H1 (cell line): ENCODE measurements around the gene CENPF. TPM values are rescaled to one million over a fixed set of nuclear protein-coding genes. Genes with fewer than 3 reads are reported as not detected.

Experiments used
- CTCF ChIA-PET: fragments of 300-600 bp; sonication (Branson Sonifier 250); formaldehyde crosslinking; loops from one replicate; lab custom pipeline; 2021; ENCODE audit not compliant: partially characterized antibody; lab: Charles Lee
- POLR2A ChIA-PET: fragments of 300-600 bp; sonication (Branson Sonifier 250); formaldehyde crosslinking; loops from one replicate; lab custom pipeline; 2021; ENCODE audit warnings: inconsistent platforms; ENCODE audit not compliant: partially characterized antibody; lab: Charles Lee
- DNase-seq, 2 experiments: peaks; one replicate each; pipeline versions ENCODE4 v3.0.0 to v3.0.0-alpha.2; 2010 to 2022; ENCODE audit warnings: low spot score in 2 of 2, low read depth in 1 of 2, mixed read lengths in 1 of 2
- FAIRE-seq: peaks from 2 replicates; lab custom pipeline; 2011; peaks lifted over from hg19 to GRCh38; lab: Jason Lieb, UNC
- H2AFZ ChIP-seq: 2 replicates; pipeline ENCODE4 v1.8.1; 2012; ENCODE audit warnings: low read length, inconsistent platforms
- H2AK5ac ChIP-seq: 2 replicates; pipeline ENCODE4 v1.6.1; 2013; ENCODE audit warnings: low read depth, low read length
- H2BK120ac ChIP-seq: replicated peaks from 2 replicates; pipeline ENCODE3; 2013; ENCODE audit warnings: low read depth, low read length, inconsistent platforms
- H2BK12ac ChIP-seq: 2 replicates; pipeline ENCODE4 v1.6.1; 2013; ENCODE audit warnings: low read depth, low read length
- H2BK15ac ChIP-seq: 2 replicates; pipeline ENCODE4 v1.6.1; 2013; ENCODE audit warnings: low read length
- H2BK20ac ChIP-seq: 2 replicates; pipeline ENCODE4 v1.6.1; 2013; ENCODE audit warnings: low read length
- H2BK5ac ChIP-seq: 2 replicates; pipeline ENCODE4 v1.6.1; 2013; ENCODE audit warnings: low read depth, low read length
- H3K14ac ChIP-seq: 2 replicates; pipeline ENCODE4 v1.6.1; 2013; ENCODE audit warnings: inconsistent platforms; ENCODE audit not compliant: insufficient read length
- H3K18ac ChIP-seq: 2 replicates; pipeline ENCODE4 v1.6.1; 2013; ENCODE audit warnings: low read length; ENCODE audit errors: extremely low read depth
- H3K23ac ChIP-seq: 2 replicates; pipeline ENCODE4 v1.6.1; 2013; ENCODE audit warnings: inconsistent platforms; ENCODE audit not compliant: insufficient read length
- H3K23me2 ChIP-seq: 2 replicates; pipeline ENCODE4 v1.6.1; 2013; ENCODE audit warnings: low read depth, low read length
- H3K27ac ChIP-seq: 2 replicates; pipeline ENCODE4 v1.6.1; 2011; ENCODE audit warnings: low read depth, low read length, inconsistent platforms
- H3K27me3 ChIP-seq, 4 experiments: replicated peaks in 1 of 4; 1 replicate in 1 of 4; 2 replicates in 3 of 4; pipeline versions ENCODE4 v1.6.1 to v1.8.1; 2011 to 2013; ENCODE audit warnings: low read length in 3 of 4, mild to moderate bottlenecking in 3 of 4, inconsistent platforms in 2 of 4, mixed read lengths in 2 of 4, moderate library complexity in 1 of 4; ENCODE audit not compliant: control insufficient read depth in 3 of 4, insufficient read depth in 3 of 4; ENCODE audit errors: extremely low read depth in 1 of 4
- H3K36me3 ChIP-seq, 4 experiments: 2 replicates each; pipeline versions ENCODE4 v1.6.1 to v1.8.1; 2011 to 2013; ENCODE audit warnings: mild to moderate bottlenecking in 4 of 4, low read length in 3 of 4, moderate library complexity in 2 of 4, control low read depth in 1 of 4, inconsistent platforms in 1 of 4; ENCODE audit not compliant: insufficient read depth in 4 of 4, control insufficient read depth in 2 of 4
- H3K4ac ChIP-seq: replicated peaks from 2 replicates; pipeline ENCODE3; 2013; ENCODE audit warnings: low read length, low read depth, mixed read lengths, inconsistent platforms; ENCODE audit not compliant: insufficient read length
- H3K4me1 ChIP-seq, 4 experiments: replicated peaks in 1 of 4; 1 replicate in 1 of 4; 2 replicates in 3 of 4; pipeline versions ENCODE4 v1.6.1 to v1.8.1; 2011 to 2013; ENCODE audit warnings: low read length in 3 of 4, inconsistent platforms in 2 of 4, mixed read lengths in 1 of 4; ENCODE audit not compliant: insufficient read depth in 4 of 4, control insufficient read depth in 3 of 4
- H3K4me2 ChIP-seq, 2 experiments: 2 replicates each; pipeline versions ENCODE4 v1.6.1 to v1.8.1; 2011 to 2013; ENCODE audit warnings: low read depth in 2 of 2, low read length in 2 of 2, control low read depth in 1 of 2, inconsistent platforms in 1 of 2, mild to moderate bottlenecking in 1 of 2; ENCODE audit not compliant: insufficient read depth in 1 of 2
- H3K4me3 ChIP-seq, 4 experiments: fragments of 200-600, 300-600 bp in 1 of 4; sonication (generic), shearing (Covaris generic), sonication (Bioruptor Twin) in 1 of 4; 2 replicates each; pipeline versions ENCODE4 v1.5.1 to v1.8.1; 2011 to 2016; ENCODE audit warnings: low read length in 4 of 4, low read depth in 3 of 4, control low read depth in 2 of 4, inconsistent platforms in 2 of 4, mild to moderate bottlenecking in 2 of 4, mixed read lengths in 1 of 4, moderate library complexity in 1 of 4; ENCODE audit not compliant: insufficient read depth in 2 of 4; ENCODE audit errors: extremely low read depth in 1 of 4
- H3K56ac ChIP-seq: replicated peaks from 2 replicates; pipeline ENCODE3; 2013; ENCODE audit warnings: low read depth, mild to moderate bottlenecking, mixed read lengths, low read length, inconsistent platforms; ENCODE audit not compliant: insufficient read length
- H3K79me1 ChIP-seq: 2 replicates; pipeline ENCODE4 v1.6.1; 2013; ENCODE audit warnings: low read depth, low read length, control low read depth
- H3K79me2 ChIP-seq, 2 experiments: 2 replicates each; pipeline versions ENCODE4 v1.6.1 to v1.8.1; 2012 to 2013; ENCODE audit warnings: low read length in 2 of 2, mild to moderate bottlenecking in 2 of 2, inconsistent platforms in 1 of 2; ENCODE audit not compliant: insufficient read depth in 2 of 2, control insufficient read depth in 1 of 2
- H3K9ac ChIP-seq, 4 experiments: replicated peaks in 1 of 4; 1 replicate in 1 of 4; 2 replicates in 3 of 4; pipeline versions ENCODE4 v1.6.1 to v1.8.1; 2011 to 2013; ENCODE audit warnings: low read depth in 3 of 4, low read length in 3 of 4, control low read depth in 2 of 4, mild to moderate bottlenecking in 2 of 4, moderate library complexity in 2 of 4, inconsistent platforms in 1 of 4; ENCODE audit errors: extremely low read depth in 1 of 4
- H3K9me3 ChIP-seq, 2 experiments: 2 replicates each; pipeline versions ENCODE4 v1.6.1 to v1.8.1; 2012 to 2013; ENCODE audit warnings: mild to moderate bottlenecking in 2 of 2, moderate library complexity in 2 of 2, control low read depth in 1 of 2, inconsistent platforms in 1 of 2, low read depth in 1 of 2, low read length in 1 of 2, mixed read lengths in 1 of 2; ENCODE audit not compliant: insufficient read depth in 2 of 2
- H4K20me1 ChIP-seq, 2 experiments: replicated peaks in 1 of 2; 2 replicates each; pipeline versions ENCODE3 to v1.8.1; 2011 to 2013; ENCODE audit warnings: inconsistent platforms in 2 of 2, low read length in 2 of 2, mild to moderate bottlenecking in 1 of 2; ENCODE audit not compliant: insufficient read depth in 2 of 2, control insufficient read depth in 1 of 2
- H4K5ac ChIP-seq: 2 replicates; pipeline ENCODE4 v1.6.1; 2013; ENCODE audit warnings: low read length, low read depth, mixed read lengths, inconsistent platforms; ENCODE audit not compliant: insufficient read length
- H4K8ac ChIP-seq: 2 replicates; pipeline ENCODE4 v1.8.0; 2013; ENCODE audit warnings: mild to moderate bottlenecking, moderate library complexity, low read length, inconsistent platforms; ENCODE audit not compliant: insufficient read depth; ENCODE audit errors: extremely low read depth
- H4K91ac ChIP-seq: replicated peaks from 2 replicates; pipeline ENCODE3; 2013; ENCODE audit warnings: low read length, mixed read lengths, inconsistent platforms; ENCODE audit not compliant: insufficient read length
- ATF3 ChIP-seq: IDR thresholded peaks from 2 replicates; pipeline ENCODE4 v1.6.1; 2011; ENCODE audit warnings: low read depth, mild to moderate bottlenecking, low read length; ENCODE audit not compliant: insufficient read depth
- CBX5 ChIP-seq: fragments of 300-800, 300-1000 bp; sonication (generic); IDR thresholded peaks from 2 replicates; pipeline ENCODE4 v1.7.1; 2016; ENCODE audit warnings: antibody characterized with exemption, low read length, low read depth
- CREB1 ChIP-seq: IDR thresholded peaks from 2 replicates; pipeline ENCODE4 v1.6.1; 2012; ENCODE audit warnings: inconsistent platforms
- GABPA ChIP-seq: IDR thresholded peaks from 2 replicates; pipeline ENCODE4 v1.6.1; 2011; ENCODE audit warnings: mild to moderate bottlenecking, low read length, moderate library complexity, borderline replicate concordance; ENCODE audit not compliant: insufficient read depth
- GTF2F1 ChIP-seq: IDR thresholded peaks from 2 replicates; pipeline ENCODE4 v1.6.1; 2012; ENCODE audit warnings: low read depth, low read length, improper control_type of control experiment, borderline replicate concordance
- KDM5A ChIP-seq: fragments of 200-600 bp; IDR thresholded peaks from 2 replicates; pipeline ENCODE4 v1.7.1; 2012; ENCODE audit warnings: mild to moderate bottlenecking, low read length, inconsistent platforms, mixed read lengths
- NANOG ChIP-seq: IDR thresholded peaks from 2 replicates; pipeline ENCODE4 v1.6.1; 2011; ENCODE audit warnings: low read length, low read depth, mild to moderate bottlenecking, inconsistent platforms; ENCODE audit not compliant: insufficient read depth, poor library complexity, severe bottlenecking
- RBBP5 ChIP-seq: IDR thresholded peaks from 2 replicates; pipeline ENCODE4 v1.7.1; 2012; ENCODE audit warnings: low read depth, mild to moderate bottlenecking, inconsistent platforms, low read length, moderate library complexity, borderline replicate concordance
- RXRA ChIP-seq: IDR thresholded peaks from 2 replicates; pipeline ENCODE4 v1.6.1; 2011; ENCODE audit warnings: low read depth, mild to moderate bottlenecking, low read length, moderate library complexity; ENCODE audit not compliant: insufficient read depth
- SP1 ChIP-seq: IDR thresholded peaks from 2 replicates; pipeline ENCODE4 v1.6.1; 2011; ENCODE audit warnings: low read depth, low read length
- TAF7 ChIP-seq: optimal IDR thresholded peaks from 2 replicates; pipeline ENCODE3; 2011; ENCODE audit warnings: low read depth, mild to moderate bottlenecking, inconsistent platforms, low read length, moderate library complexity, borderline replicate concordance
- ZNF274 ChIP-seq: IDR thresholded peaks from 2 replicates; pipeline ENCODE4 v1.7.0; 2012; ENCODE audit warnings: low read length, borderline replicate concordance; ENCODE audit errors: extremely low read depth
- WGBS, 2 experiments: shearing (Covaris generic) in 1 of 2; methylation state at CpG; one replicate each; pipeline versions ENCODE4 v1.1.6 to v1.1.7; 2013 to 2015; ENCODE audit warnings: low lambda C conversion rate in 2 of 2, mixed read lengths in 2 of 2, inconsistent platforms in 1 of 2, low coverage in 1 of 2, missing lambda C conversion rate in 1 of 2; ENCODE audit not compliant: insufficient replicate concordance in 2 of 2, insufficient coverage in 1 of 2, insufficient read length in 1 of 2; ENCODE audit errors: extremely low coverage in 1 of 2, missing lambda C conversion rate in 1 of 2; 5-methylcytosine and 5-hydroxymethylcytosine counted together
- polyA plus RNA-seq, 7 experiments: library from polyadenylated mRNA; depleted of rRNA in 3 of 7; stranded (reverse) in 5 of 7; unstranded in 2 of 7; fragments of >200 nt in 5 of 7; fragments of 200-250 nt in 2 of 7; gene quantifications; 1 replicate in 5 of 7; 2 replicates in 1 of 7; 4 replicates in 1 of 7; pipeline versions ENCODE4 v1.2.1 to v1.2.3, GENCODE V29; 2011 to 2013; ENCODE audit warnings: missing spikeins in 2 of 7, mixed read lengths in 2 of 7
- total RNA-seq: library from RNA; stranded (reverse); fragmentation: NEBNext Ultra II Directional; extraction: Animal tissue kit (Norgen Biotek cat#: 25700); gene quantifications from 2 replicates; pipeline ENCODE4 v1.2.1, GENCODE V29; 2021

The CENPF gene
- total and polyA plus RNA-seq, 2 of the 8 experiments (the other 6 are each of a cell fraction or from before 2014, with no cell fraction given), result 13.7 to 170 TPM

GRCh38 chr1:214583824-214584554 is 19.0 kb upstream of the CENPF start:
- no peaks in the 10 kb centered on the region for H3K27me3 ChIP-seq
- no peak overlapping the region for H3K23ac ChIP-seq
- no peak overlapping the region for H2BK5ac ChIP-seq
- WGBS, 2 experiments, result 94% methylated on average over 7 of the region's 7 CpGs; no CpG with 5 or more reads in 1 of the 2 experiments
- H3K36me3 ChIP-seq, result no peaks in the 10 kb centered on the region
- no peaks in the 10 kb centered on the region for H3K23me2 ChIP-seq
- H3K4me2 ChIP-seq, result no peak overlapping the region
- H2AK5ac ChIP-seq, result no peak overlapping the region
- no peak overlapping the region for H2BK20ac ChIP-seq
- DNase-seq (no peak), FAIRE-seq (no peak)
- no peak overlapping the region for H4K8ac ChIP-seq
- H4K20me1 ChIP-seq, result no peaks in the 10 kb centered on the region
- no peak overlapping the region for H2BK120ac ChIP-seq
- POLR2A ChIA-PET, result interaction anchor here (0.6 to 6.9 kb wide), 5 partner anchors 19 to 251 kb away, joined by 3 to 69 read pairs (median 4); partner anchors contain the start of gene PTPN14
- CTCF ChIA-PET, result interaction anchor here (0.5 to 18.8 kb wide), 44 partner anchors 9 to 594 kb away, joined by 3 to 445 read pairs (median 4); partner anchors contain the start of gene PTPN14
- no peak overlapping the region for H4K91ac ChIP-seq
- no peak overlapping the region for H3K9ac ChIP-seq
- no peak overlapping the region for H3K14ac ChIP-seq
- H3K4me1 ChIP-seq, result peaks cover 3 to 9% (median 7%) of the 10 kb centered on the region in 4 experiments; a peak in 5 of 7 replicates
- H3K4me3 ChIP-seq, result no peak overlapping the region
- H4K5ac ChIP-seq, result no peak overlapping the region
- no peak overlapping the region for H3K27ac ChIP-seq
- no peaks in the 10 kb centered on the region for H3K9me3 ChIP-seq
- H2BK15ac ChIP-seq, result no peak overlapping the region
- no peak overlapping the region for H3K18ac ChIP-seq
- no peak overlapping the region for H3K56ac ChIP-seq
- no peaks in the 10 kb centered on the region for H3K79me2 ChIP-seq
- H2AFZ ChIP-seq, result no peak overlapping the region
- no peak overlapping the region for H3K4ac ChIP-seq
- H3K79me1 ChIP-seq, result no peaks in the 10 kb centered on the region; the same call in 1 of the 2 replicates
- no peak overlapping the region for H2BK12ac ChIP-seq
- TF ChIP-seq KDM5A (no peak), ATF3 (no peak), RXRA (no peak), GTF2F1 (no peak), NANOG (no peak), ZNF274 (no peak), GABPA (no peak), TAF7 (no peak), CREB1 (no peak), RBBP5 (no peak), SP1 (no peak), CBX5 (no peak)
